ENCODE results near the gene SPATS2L.

Gene SPATS2L

GRCh38 chr2:200297989-200298388 lies 8.5 kb upstream of the SPATS2L start:
- no peak for DNase-seq (ENCODE audit: low spot score)

GRCh38 chr2:200298816-200299215 lies 7.7 kb upstream of the SPATS2L start:
- DNase-seq (ENCODE audit: low spot score), result no peak

- DNase-seq (ENCODE audit: low spot score), result no peak
These were observed 6.4 kb upstream of the SPATS2L start for GRCh38 chr2:200300065-200300464.

GRCh38 chr2:200300638-200301314 lies 5.7 kb upstream of the SPATS2L start:
- DNase-seq (ENCODE audit: low spot score), result no peak

GRCh38 chr2:200301953-200302858 lies 4.3 kb upstream of the SPATS2L start:
- DNase-seq (ENCODE audit: low spot score), result no peak

- no peak for DNase-seq (ENCODE audit: low spot score)
These were observed 3.4 kb upstream of the SPATS2L start for GRCh38 chr2:200302940-200303727.

GRCh38 chr2:200305797-200306195 lies 697 bp upstream of the SPATS2L start:
- DNase-seq (ENCODE audit: low spot score), result no peak

GRCh38 chr2:200306931-200307723 lies 634 bp downstream of the SPATS2L start:
- no peak for DNase-seq (ENCODE audit: low spot score)

- no peak for DNase-seq (ENCODE audit: low spot score)
These were observed 1.4 kb downstream of the SPATS2L start for GRCh38 chr2:200307724-200308545.

GRCh38 chr2:200308546-200309295 lies 2.2 kb downstream of the SPATS2L start:
- no peak for DNase-seq (ENCODE audit: low spot score)

- DNase-seq (ENCODE audit: low spot score), result no peak
These were observed 3.0 kb downstream of the SPATS2L start for GRCh38 chr2:200309296-200310049.

GRCh38 chr2:200310545-200310971 lies 4.1 kb downstream of the SPATS2L start:
- no peak for DNase-seq (ENCODE audit: low spot score)

- no peak for DNase-seq (ENCODE audit: low spot score)
These were observed 4.6 kb downstream of the SPATS2L start for GRCh38 chr2:200311139-200311538.

- no peak for DNase-seq (ENCODE audit: low spot score)
These were observed 8.6 kb downstream of the SPATS2L start for GRCh38 chr2:200314976-200315567.

GRCh38 chr2:200317975-200318374 lies 11.5 kb downstream of the SPATS2L start:
- DNase-seq (ENCODE audit: low spot score), result no peak

- DNase-seq (ENCODE audit: low spot score), result no peak
These were observed 12.5 kb downstream of the SPATS2L start for GRCh38 chr2:200318940-200319435.

GRCh38 chr2:200319548-200320337 lies 13.2 kb downstream of the SPATS2L start:
- DNase-seq (ENCODE audit: low spot score), result no peak

- no peak for DNase-seq (ENCODE audit: low spot score)
These were observed 13.9 kb downstream of the SPATS2L start for GRCh38 chr2:200320344-200320743.
